Measurements from ENCODE around the gene PRKCE.

The PRKCE gene

DNA sequence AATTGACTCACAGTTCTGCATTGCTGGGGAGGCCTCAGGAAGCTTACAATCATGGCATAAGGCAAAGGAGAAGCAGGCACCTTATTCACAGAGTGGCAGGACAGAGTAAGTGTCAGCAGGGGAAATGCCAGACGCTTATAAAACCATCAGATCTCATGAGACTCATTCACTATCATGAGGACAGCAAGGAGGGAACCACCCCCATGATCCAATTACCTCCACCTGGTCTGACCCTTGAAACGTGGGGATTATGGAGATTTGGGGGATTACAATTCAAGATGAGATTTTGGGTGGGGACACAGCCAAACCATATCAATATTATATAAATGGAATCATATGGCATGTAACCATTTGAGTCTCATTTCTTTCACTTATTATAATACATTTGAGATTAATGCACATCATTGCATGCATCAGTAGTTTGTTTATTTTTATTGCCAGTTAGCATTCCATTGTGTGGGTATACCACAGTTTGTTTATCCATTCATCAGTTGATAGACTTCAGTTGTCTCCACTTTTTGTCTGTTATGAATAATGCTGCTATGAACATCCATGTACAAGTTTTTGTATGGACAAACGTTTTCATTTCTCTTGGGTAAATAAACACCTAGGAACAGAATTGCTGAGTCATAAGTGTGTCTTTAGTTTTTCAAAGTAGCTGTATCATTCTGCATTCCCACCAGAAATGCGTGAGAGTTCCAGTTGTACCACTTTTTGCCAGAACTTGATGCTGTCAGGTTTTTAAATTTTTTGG, 34.6 kb upstream of the PRKCE start:
- DNase-seq (ENCODE audit: insufficient read length), result no peak

DNA sequence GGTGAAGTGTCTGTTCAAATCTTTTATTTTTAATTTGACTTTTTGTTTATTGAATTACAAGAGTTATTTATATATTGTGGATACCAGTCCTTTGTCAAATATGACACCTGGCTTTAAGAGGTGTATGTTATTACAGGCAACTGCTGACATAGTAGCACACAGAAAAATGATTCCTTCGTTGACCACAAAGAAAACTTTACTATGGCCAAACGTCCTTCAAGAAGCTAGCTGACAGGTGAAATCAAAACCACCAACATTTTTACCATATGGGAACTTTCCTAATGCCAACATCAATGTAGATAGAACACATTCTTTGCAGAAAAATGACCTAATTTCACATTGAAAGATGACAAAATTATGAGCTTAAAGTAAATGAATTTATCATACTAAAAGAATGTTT, 34.0 kb upstream of the PRKCE start:
- FAIRE-seq (no peak), DNase-seq (ENCODE audit: insufficient read length) (no peak)
- TF ChIP-seq TAF1 (IDR thresholded peaks at IDR 0.05; ENCODE audit: borderline replicate concordance, low read depth, low read length) (no peak), POLR2A (IDR thresholded peaks at IDR 0.05; ENCODE audit: low read depth, low read length) (no peak), POLR2AphosphoS5 (IDR thresholded peaks at IDR 0.05; ENCODE audit: low read depth, low read length) (no peak)

More for the DNA sequence above, 34.6 kb upstream of the PRKCE start:
- no peak for FAIRE-seq
- TF ChIP-seq POLR2AphosphoS5 (IDR thresholded peaks at IDR 0.05; ENCODE audit: low read depth, low read length) (no peak), TAF1 (IDR thresholded peaks at IDR 0.05; ENCODE audit: borderline replicate concordance, low read depth, low read length) (no peak)

DNA sequence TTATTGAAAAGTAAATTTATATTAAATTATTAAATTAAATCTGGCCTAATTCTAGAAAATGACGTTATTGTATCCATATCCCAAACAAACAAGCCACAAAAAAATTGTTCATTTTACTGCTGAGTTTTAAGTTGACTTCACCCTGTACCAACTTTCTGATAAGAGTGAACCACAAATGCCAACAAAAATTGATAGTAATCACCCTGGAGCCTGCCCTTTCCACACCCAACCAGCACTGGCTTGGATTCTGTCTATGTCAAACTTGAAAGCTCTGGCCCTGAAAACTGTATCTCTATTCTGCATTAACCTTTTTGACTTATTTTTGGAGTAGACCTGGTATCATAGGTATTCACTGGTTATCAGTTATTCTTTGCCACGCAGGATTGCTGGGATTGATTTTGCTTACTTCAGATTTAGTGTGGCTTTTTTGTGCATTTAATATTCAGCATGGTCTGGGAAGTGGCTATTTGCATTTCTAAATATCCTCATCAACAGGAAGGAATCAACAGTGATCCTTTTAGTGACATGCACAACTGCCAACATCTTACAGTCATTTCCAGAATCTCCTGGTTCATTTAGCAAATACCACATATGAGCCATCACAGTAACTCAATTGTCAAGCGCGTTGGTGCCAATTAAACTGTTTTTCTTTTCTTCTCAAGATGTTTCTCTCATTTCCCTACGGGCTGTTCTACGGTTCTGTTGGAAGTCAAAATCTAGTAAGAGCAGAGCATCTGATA, 29.0 kb upstream of the PRKCE start:
- FAIRE-seq (no peak), DNase-seq (ENCODE audit: insufficient read length) (no peak)
- TF ChIP-seq POLR2AphosphoS5 (IDR thresholded peaks at IDR 0.05; ENCODE audit: low read depth, low read length) (no peak), TAF1 (IDR thresholded peaks at IDR 0.05; ENCODE audit: borderline replicate concordance, low read depth, low read length) (no peak), POLR2A (IDR thresholded peaks at IDR 0.05; ENCODE audit: low read depth, low read length) (no peak)

GRCh38 chr2:45623098-45623497, 28.4 kb upstream of the PRKCE start:
- FAIRE-seq, result no peak

GRCh38 chr2:45625824-45626223, 25.7 kb upstream of the PRKCE start:
- FAIRE-seq, result no peak
- TF ChIP-seq POLR2A (IDR thresholded peaks at IDR 0.05; ENCODE audit: low read depth, low read length), result no peak
- no peak for TF ChIP-seq TAF1 (IDR thresholded peaks at IDR 0.05; ENCODE audit: borderline replicate concordance, low read depth, low read length)
- no peak for TF ChIP-seq POLR2AphosphoS5 (IDR thresholded peaks at IDR 0.05; ENCODE audit: low read depth, low read length)

More at GRCh38 chr2:45623098-45623497, 28.4 kb upstream of the PRKCE start:
- no peak for TF ChIP-seq POLR2A (IDR thresholded peaks at IDR 0.05; ENCODE audit: low read depth, low read length)
- no peak for TF ChIP-seq TAF1 (IDR thresholded peaks at IDR 0.05; ENCODE audit: borderline replicate concordance, low read depth, low read length)
- TF ChIP-seq POLR2AphosphoS5 (IDR thresholded peaks at IDR 0.05; ENCODE audit: low read depth, low read length), result no peak
- DNase-seq (ENCODE audit: insufficient read length), result no peak

GRCh38 chr2:45626387-45627221, 24.9 kb upstream of the PRKCE start:
- no peak for DNase-seq (ENCODE audit: insufficient read length)
- TF ChIP-seq POLR2A (IDR thresholded peaks at IDR 0.05; ENCODE audit: low read depth, low read length), result no peak
- no peak for TF ChIP-seq TAF1 (IDR thresholded peaks at IDR 0.05; ENCODE audit: borderline replicate concordance, low read depth, low read length)
- no peak for TF ChIP-seq POLR2AphosphoS5 (IDR thresholded peaks at IDR 0.05; ENCODE audit: low read depth, low read length)
- no peak for FAIRE-seq

More at GRCh38 chr2:45625824-45626223, 25.7 kb upstream of the PRKCE start:
- no peak for DNase-seq (ENCODE audit: insufficient read length)

GRCh38 chr2:45627911-45628310, 23.6 kb upstream of the PRKCE start:
- TF ChIP-seq POLR2A (IDR thresholded peaks at IDR 0.05; ENCODE audit: low read depth, low read length) (no peak), TAF1 (IDR thresholded peaks at IDR 0.05; ENCODE audit: borderline replicate concordance, low read depth, low read length) (no peak), POLR2AphosphoS5 (IDR thresholded peaks at IDR 0.05; ENCODE audit: low read depth, low read length) (no peak)
- no peak for DNase-seq (ENCODE audit: insufficient read length)
- FAIRE-seq, result no peak

DNA sequence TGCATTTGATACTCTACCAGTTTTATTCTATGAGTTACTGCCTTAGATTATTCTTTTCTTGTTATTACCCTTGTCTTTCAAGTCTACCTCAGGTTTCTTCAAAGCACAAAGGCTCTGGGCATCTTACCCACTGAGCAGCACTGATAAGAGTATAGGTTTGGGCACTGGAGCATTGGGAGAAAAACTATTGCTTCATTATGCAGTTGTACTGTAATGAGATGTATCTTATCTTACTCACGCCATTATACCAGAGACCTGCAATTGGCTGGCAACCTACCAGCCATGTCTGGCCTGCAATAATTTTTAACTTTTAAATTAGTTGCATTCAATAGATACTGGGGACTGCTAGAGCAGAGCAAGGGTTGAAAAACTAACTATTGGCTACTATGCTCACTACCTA, 21.5 kb upstream of the PRKCE start:
- TF ChIP-seq POLR2AphosphoS5 (IDR thresholded peaks at IDR 0.05; ENCODE audit: low read depth, low read length), result no peak
- no peak for TF ChIP-seq TAF1 (IDR thresholded peaks at IDR 0.05; ENCODE audit: borderline replicate concordance, low read depth, low read length)
- TF ChIP-seq POLR2A (IDR thresholded peaks at IDR 0.05; ENCODE audit: low read depth, low read length), result no peak
- DNase-seq (ENCODE audit: insufficient read length), result no peak
- no peak for FAIRE-seq

DNA sequence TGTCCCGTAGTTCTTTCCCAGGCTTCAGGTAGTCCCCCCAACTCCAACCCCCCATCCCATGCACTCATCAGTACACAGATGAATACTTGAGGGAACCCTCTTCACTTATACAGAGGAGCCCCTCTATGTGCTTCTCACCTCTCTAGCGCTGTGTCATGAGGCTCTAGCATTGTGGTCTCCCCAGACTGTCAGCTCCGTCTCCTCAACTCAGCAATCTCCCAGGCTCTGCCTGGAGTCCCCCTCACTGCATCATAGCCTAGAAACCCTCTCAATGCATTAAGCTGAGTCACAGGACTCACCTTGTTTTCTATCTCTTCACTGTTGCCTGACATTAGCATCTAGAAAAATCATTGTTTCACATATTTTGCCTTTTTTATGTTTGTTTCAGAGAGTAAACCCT, 20.2 kb upstream of the PRKCE start:
- TF ChIP-seq POLR2A (IDR thresholded peaks at IDR 0.05; ENCODE audit: low read depth, low read length) (no peak), POLR2AphosphoS5 (IDR thresholded peaks at IDR 0.05; ENCODE audit: low read depth, low read length) (no peak), TAF1 (IDR thresholded peaks at IDR 0.05; ENCODE audit: borderline replicate concordance, low read depth, low read length) (no peak)
- no peak for FAIRE-seq
- no peak for DNase-seq (ENCODE audit: insufficient read length)

DNA sequence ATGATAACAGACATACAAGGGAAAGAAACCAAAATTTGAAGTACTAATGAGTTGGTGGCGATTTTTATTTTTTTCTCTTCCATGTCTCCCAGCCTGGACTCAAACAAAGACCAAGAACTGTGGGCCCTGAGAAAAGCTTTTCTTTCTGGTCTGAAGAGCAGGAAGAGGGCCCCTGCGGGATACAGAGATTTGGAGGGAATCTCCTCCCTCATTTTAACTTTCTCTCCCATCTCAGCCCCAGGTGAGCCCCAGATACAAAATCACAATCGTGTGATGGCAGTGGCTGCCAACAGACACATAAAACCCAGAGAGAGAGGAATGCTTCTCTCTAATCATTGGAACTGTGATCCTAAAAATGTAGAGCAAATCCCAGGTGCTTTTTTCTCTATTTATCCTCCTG, 19.5 kb upstream of the PRKCE start:
- FAIRE-seq (no peak), DNase-seq (ENCODE audit: insufficient read length) (no peak)
- TF ChIP-seq POLR2A (IDR thresholded peaks at IDR 0.05; ENCODE audit: low read depth, low read length) (no peak), POLR2AphosphoS5 (IDR thresholded peaks at IDR 0.05; ENCODE audit: low read depth, low read length) (no peak), TAF1 (IDR thresholded peaks at IDR 0.05; ENCODE audit: borderline replicate concordance, low read depth, low read length) (no peak)

DNA sequence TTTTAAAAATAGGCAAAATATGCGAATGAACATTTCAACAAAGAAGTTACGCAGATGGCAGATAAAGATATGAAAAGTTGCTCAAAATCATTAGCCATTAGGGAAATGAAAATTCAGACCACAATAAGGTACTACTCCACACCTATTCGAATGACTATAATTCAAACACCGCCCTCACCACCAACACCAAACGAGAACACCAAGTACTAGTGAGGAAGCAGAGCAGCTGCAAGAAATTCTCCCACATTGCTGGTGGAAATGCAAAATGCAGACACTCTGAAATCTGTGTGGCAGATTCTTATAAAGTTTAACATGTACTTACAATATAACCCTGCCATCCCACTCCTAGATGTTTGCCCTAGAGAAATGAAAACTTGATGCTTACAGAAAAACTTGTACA, 17.3 kb upstream of the PRKCE start:
- TF ChIP-seq POLR2A (IDR thresholded peaks at IDR 0.05; ENCODE audit: low read depth, low read length), result no peak
- TF ChIP-seq POLR2AphosphoS5 (IDR thresholded peaks at IDR 0.05; ENCODE audit: low read depth, low read length), result no peak
- TF ChIP-seq TAF1 (IDR thresholded peaks at IDR 0.05; ENCODE audit: borderline replicate concordance, low read depth, low read length), result no peak
- DNase-seq (ENCODE audit: insufficient read length) (no peak), FAIRE-seq (no peak)
